ENCODE measurements around the gene THAP10. TPM values are rescaled to one million over a fixed set of nuclear protein-coding genes. Genes with fewer than 3 reads are reported as not detected.

The THAP10 gene
- total RNA-seq, 4 donors from 2014 or later: 2.2 to 14.9 (median 8.3) TPM; not detected in 1

GRCh38 chr15:70832176-70832575 is 60.1 kb downstream of the THAP10 start:
- WGBS, 2 donors (ENCODE audit: low coverage in 1 of 2): 93 to 100% methylated on average over 3 to 20 of the region's 20 CpGs
- no peak for TF ChIP-seq EP300 (IDR thresholded peaks at IDR 0.05; ENCODE audit: low read depth)
- in situ Hi-C loops (cut with MboI; ENCODE audit: low pct_ligation_motif_present in 1 of 4, low pct_unique_long_range_greater_than_20kb in 1 of 4, low sequenced_read_pairs in 3 of 4): no loop called here
- intact Hi-C loops (cut with DNase I; ENCODE audit: low total_unique reads): no loop called here
- DNase-seq: no peak
- Histone ChIP-seq H3K9me3 (no peaks in the 10 kb centered on the region), H3K27ac (no peak overlapping the region), H3K4me3 (no peak overlapping the region), H3K4me1 (peaks cover 0 to 3% (median 0%) of the 10 kb centered on the region in 4 donors), H3K36me3 (no peaks in the 10 kb centered on the region), H3K27me3 (no peaks in the 10 kb centered on the region)

Other genes starting within 250 kb of the THAP10 start
- gene UACA, start 128.9 kb downstream of the THAP10 start, total RNA-seq: 10 to 100 TPM; 19.5 to 90.5 (median 40.8) TPM
- 10 to 100 TPM in 2 of 4 donors, 1 to 10 TPM in 1, under 1 TPM in 1; 0.75 to 41.0 (median 8.3) TPM for gene LARP6, start 38.3 kb downstream of the THAP10 start, total RNA-seq
- 1 to 10 TPM in 3 of 4 donors, not detected in 1; 2.2 to 5.2 (median 4.8) TPM for gene LRRC49, start 393 bp upstream of the THAP10 start, total RNA-seq
- 10 to 100 TPM; 13.3 to 57.2 (median 47.4) TPM for gene THSD4, start 223.0 kb upstream of the THAP10 start, total RNA-seq